Stimulated activated CD4-positive, alpha-beta T cell treated with anti-CD3 and anti-CD28 coated beads, Interleukin-4, amount 100 ng/mL, for 48 hours (primary cell): ENCODE measurements around the gene IGFL2.
A peak's percentile ranks its signal among the peaks of the same experiment; 100 is the strongest.
"Not testable (repeated sequence)": the region's sequence is repeated elsewhere in the genome, so short reads cannot be mapped to it uniquely, and the experiment has no call there.

Experiments
- DNase-seq, 2 donors: peaks; one replicate each; pipeline ENCODE4 v3.0.0-alpha.2; 2020; ENCODE audit warnings: low read depth in 2 of 2

IGFL2 gene

DNA sequence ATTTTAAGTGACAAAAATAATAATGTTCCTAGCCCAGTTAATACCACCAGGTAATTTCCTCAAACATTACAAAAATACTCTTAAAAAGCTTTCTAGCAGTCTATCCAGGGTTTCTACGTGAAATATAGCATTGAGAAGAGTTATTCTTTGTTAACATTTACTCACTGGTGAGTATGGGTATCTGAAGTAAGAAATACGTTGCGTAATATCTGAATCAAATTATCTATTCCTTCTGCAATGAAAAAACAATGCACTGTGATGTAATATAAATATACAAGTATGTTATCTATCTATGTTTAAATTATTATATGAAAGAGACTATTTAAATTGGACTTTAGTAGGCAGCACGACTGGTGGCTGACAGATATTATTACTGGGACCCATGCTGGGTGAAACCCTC, 5.7 kb upstream of the IGFL2 start:
- no peak for DNase-seq

DNA sequence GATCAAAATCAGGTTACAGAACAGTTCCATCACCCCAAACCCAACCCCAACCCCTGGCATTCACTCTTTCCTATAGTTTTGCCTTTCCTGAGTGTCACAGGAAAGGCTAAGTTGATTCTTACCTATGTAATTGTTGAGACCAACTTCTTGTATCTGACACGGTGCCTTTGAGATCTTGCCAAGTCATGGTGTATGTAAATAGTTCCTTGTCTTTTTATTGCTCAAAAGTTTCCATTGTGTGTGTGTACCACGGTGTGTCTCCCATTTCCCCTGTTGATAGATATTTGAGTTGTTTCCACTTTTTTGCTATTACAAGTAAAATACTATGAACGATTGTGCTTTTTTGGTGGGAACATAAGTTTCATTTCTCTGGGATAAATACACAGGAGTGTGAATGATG, 3.3 kb upstream of the IGFL2 start:
- DNase-seq, result no peak

DNA sequence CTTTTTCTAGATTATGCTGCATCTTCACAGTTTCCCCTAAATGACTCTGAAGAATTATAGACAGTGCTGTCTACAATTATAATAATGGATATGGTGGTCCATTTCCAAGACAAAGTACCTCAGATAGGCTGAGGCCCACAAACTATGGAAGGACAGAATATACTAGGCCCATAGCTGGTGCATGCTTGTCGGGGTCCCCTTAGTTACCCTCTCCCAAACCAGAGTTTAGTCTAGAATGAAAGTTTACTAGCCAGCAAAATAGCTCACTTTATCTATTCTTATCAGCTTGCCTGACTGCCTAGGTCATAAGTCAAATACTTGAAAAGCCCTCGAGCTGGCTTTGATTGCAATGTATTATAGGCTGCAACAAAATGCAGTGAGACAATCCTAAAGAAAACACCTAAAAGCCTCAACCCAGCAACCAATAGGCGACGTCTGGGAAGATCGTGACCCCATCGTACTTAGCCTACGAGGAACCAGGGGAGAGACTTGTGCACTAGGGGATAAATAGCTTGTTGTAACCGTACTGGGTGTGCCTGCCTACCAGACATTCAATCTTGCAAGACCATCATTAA, 785 bp upstream of the IGFL2 start:
- no peak for DNase-seq

DNA sequence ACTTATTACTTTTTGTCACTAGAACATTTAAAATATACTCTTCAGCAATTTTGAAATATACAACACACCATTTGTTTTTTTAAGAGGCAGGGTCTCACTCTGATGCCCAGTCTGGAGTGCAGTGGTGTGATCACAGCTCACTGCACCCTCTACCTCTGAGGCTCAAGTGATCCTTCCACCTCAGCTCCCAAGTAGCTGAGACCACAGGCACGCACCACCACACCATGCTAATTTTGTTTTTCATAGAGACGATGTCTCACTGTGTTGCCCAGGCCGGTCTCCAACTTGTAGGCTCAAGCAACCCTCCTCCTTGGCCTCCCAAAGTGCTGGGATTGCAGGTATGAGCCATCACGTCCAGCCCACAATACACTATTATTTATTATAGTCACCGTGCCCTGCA, 2.6 kb downstream of the IGFL2 start:
- no peak for DNase-seq

DNA sequence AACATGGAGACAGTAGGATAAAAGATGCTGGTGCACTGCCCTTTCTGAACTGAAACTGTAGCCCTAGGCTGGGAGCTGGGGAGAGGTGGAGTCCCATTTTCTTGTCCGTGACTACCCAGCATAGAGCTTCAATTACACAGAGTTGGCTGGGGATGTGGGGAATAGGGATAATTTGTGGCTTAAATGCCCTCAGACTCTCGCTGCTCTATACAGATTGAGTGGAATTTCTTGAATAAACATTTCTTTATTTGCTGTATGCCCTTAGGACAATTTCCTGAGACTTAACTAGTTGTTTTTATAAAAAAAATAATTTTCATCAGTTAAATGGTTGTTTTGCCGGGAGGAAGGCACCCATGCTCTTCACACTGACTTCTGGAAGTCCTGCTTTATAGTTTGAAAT, 7.2 kb downstream of the IGFL2 start:
- no peak for DNase-seq

DNA sequence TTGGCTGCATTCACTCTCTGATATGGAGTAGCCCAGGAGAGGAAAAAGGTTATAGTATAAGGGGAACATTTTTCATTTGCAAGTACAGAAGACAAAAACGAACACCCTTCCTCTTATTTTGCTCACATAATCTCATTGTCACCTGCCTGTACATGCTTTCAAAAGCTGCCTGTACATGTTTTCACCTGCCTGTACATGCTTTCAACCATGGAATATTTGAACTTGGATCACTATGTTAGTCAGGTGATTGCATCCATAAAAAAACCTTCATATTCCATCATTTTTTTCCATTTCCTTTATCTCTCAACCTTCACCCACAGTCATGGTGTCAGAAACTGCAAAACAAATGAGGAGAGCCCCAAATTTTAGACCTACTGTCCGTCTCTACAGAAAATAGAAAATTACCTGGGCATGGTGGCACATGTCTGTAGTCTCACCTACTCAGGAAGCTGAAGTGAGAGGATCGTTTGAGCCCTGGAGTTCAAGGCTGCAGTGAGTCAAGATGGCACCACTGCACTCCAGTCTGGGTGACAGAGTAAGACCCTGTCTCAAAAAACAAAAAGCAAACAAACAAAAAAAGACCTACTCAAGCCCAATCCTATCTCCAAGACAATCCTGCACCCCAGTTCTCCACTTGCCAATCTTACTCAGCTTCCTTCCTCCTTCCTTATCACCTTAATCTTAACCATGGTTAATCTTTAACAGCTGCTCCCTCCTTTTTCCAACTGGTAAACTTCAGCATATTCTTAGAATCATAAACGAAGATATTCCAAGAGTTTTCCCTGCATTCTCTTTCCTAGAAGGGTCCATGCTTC, 11.6 kb downstream of the IGFL2 start:
- no peak for DNase-seq

DNA sequence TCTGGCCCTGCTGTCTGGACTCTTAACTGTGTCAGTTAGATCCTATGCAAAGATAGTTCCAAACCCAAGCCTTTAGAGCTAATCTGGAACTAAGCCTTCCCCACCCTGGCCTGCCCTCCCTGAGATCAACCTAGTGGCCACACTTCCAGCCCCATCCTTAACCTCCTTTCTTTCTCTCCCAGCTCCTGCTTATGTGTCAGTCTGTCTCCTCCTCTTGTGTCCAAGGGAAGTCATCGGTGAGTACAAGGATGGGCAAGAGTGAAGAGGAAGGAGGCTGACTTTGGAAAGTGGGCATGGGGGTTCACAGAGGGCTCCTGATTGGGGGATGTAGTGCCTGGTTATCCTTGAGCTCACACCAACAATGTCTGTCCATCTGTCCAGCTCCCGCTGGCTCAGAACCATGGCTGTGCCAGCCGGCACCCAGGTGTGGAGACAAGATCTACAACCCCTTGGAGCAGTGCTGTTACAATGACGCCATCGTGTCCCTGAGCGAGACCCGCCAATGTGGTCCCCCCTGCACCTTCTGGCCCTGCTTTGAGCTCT, 12.3 kb downstream of the IGFL2 start:
- no peak for DNase-seq

DNA sequence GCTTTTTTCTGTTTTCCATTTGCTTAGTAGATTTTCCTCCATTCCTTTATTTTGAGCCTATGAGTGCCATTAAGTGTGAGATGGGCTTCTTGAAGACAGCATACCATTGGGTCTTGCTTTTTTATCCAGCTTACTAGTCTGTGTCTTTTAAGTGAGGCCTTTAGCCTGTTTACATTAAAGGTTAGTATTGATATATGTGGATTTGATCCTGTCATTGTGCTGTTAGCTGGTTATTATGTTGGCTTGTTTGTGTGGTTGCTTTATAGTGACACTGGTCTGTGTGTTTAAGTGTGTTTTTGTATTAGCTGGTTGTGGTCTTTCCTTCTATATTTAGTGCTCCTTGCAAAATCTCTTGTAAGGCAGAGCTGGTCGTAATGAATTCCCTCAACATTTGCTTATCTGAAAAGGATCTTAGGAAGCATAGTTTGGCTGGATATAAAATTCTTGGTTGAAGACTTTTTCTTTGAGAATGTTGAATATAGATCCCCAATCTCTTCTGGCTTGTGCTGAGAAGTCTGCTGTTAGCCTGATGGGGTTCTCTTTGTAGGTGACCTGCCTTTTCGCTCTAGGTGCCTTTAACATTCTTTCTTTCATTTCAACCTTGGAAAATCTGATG, 13.7 kb downstream of the IGFL2 start:
- not testable (repeated sequence) for DNase-seq

DNA sequence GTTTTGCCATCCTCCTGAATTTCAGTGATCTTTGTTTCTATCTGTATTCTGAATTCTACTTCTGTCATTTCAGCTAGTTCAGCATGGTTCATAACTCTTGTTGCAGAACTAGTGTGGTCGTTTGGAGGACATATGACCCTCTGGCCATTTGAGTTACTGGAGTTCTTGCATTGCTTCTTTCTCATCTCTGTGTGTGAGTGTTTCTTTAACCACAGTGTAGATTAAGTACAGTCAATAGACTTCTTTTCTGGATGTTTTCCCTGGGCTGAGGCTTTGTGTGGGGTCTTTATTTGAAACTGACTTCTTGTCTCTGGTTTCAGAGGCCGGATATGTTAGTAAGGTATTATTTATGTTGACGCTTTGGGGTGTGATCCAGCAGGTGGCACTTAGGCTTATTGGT, 14.7 kb downstream of the IGFL2 start:
- DNase-seq, result no peak

DNA sequence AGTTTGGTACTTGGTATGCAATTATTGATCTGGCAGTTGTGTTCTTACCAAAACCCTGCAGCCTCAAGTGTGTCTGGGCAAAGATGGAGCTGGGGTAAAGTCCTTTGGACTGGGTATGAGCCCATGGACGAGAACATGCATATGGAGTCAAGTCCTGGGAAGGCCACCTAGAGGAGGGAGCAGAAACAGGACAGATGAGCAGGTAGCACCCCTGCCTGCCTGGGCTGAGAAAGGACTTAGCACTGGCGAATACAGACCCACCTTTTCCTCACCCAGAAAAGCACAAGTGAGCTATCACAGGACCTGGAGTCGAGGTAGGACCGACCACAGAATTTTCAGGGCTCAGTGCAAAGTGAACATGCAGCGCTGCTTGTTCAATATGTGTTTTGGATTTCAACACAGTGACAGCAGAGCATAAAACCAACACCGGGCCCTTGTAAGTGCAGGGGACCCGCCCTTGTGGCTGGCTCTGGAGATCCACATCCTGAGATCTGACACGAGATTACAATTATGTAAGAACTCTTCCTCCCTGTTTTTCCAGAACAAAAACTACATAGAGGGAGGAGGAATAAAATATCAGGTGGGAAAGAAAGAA, 25.9 kb downstream of the IGFL2 start:
- no peak for DNase-seq

DNA sequence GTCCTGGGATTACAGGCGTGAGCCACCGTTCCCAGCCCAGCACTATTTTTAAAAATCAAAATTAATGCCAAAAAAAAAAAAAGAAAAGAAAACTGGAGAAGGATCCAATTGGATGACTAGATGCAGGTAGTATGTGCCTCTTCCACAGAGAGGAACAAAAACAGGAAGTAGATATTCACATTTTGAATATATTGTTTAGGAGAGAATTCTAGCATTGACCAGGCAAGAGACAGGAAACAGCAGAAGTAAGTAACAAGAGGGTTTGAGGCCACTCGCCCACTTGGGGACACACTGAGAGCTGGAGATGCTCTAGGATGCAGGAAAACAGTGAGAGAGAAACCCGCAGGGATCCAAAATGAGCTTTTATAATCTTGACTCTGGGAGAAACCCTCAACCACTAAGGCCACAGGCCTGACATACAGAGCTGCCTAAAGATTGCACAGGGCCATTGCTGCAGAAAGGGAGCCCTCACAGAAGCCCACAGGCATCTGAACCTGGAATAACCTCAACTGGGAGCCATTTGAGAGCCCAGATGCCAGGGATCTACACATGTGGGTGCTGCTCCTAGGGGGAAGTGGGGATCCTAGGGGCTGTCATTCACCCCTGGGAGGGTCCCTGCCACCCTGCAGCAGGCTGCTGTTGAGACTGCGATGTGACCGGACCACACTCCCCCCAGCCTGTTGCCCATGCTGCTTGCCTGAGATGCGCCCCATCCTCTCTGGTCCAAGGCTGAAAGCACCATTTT, 28.2 kb downstream of the IGFL2 start:
- no peak for DNase-seq

DNA sequence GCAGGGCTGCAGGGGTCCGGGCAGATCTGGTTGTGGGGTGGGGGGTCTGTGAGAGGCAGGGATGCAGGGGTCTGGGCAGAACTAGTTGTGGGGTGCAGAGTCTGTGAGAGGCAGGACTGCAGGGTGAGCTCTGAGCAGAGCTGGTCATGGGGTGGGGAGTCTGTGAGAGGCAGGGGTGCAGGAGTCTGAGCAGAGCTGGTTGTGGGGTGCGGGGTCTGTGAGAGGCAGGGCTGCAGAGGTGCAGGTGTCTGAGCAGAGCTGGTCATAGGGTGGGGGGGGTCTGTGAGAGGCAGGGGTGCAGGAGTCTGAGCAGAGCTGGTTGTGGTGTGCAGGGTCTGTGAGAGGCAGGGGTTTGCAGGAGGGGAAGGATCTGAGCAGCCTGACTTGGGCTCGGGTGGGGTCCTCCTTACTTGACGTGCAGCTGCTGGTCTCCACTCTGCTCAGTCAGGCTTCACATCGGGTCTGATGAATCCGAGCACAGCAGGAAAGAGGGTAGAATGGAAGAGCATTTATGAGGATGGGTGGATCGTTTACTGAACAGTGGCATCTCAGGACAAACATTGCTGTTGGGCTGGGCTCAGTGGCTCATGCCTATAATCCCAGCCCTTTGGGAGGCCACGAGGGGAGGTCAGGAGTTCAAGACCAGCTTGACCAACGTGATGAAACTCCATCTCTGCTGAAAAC, 31.2 kb downstream of the IGFL2 start:
- no peak for DNase-seq

DNA sequence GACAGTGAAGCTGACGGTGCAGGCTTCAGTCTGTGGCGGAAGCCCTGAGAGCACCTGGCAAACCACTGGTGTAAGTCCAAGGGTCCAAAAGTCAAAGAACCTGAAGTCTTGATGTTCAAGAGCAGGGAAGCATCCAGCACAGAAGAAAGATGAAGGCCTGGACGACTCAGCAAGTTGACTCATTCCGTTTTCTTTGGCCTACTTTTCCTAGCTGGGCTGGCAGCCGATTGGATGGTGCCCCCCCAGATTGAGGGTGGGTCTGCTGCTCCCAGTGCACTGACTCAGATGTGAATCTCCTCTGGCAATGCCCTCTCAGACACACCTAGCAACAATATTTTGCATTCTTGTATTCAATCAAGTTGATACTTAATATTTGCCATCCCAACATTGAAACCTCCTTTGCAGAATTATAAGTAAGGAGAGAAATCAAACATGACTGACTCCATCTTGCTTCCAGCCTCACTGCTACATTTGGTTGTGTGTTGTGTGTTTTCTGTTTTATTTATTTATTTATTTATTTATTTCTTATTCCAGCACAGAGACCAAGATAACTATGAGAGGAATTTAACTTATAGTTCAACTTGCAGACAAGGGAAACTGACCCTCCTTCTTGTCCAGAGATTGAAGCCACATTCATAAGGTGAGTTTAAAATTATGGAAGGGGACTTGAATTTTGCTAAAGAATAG, 32.8 kb downstream of the IGFL2 start:
- DNase-seq, result no peak

DNA sequence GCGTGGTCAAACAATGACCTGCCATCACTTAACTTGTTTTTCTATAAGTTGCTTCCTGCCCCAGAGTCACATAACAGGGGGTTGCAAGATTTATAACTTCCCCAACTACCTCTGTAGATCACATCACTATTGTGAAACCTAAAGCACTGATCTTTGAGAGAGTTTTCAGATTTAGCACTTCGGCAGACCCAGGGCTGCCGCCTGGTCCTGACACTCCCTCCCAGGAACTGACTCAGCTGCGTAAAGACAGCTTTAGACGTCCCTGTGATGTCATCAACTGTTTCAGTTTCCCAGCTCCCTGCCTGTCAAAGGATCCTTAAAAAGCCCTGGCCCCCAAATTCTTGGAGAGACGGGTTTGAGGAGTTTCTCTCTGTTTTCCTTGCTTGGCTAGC, 33.3 kb downstream of the IGFL2 start:
- DNase-seq, result peak in 1 of 2 donors; percentile 3

DNA sequence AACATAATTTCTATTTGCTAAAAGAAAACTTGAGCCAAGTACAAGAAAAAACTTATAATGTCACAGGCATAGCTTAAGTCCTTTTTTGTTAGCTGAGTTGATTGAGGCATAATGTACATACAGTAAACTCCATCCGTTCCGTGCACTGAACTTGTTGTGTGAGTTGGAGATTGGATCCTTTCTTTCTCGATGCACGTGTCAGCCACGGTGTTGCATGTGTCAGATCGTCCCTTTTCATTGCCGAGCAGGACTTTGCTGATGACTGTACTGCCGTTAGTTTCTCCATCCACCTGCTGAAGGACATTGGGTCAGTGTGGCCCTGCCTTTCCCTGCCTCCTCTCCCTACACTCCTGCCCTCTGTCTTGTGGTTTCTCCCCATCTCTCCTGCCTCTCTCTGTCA, 34.4 kb downstream of the IGFL2 start:
- DNase-seq, result no peak

DNA sequence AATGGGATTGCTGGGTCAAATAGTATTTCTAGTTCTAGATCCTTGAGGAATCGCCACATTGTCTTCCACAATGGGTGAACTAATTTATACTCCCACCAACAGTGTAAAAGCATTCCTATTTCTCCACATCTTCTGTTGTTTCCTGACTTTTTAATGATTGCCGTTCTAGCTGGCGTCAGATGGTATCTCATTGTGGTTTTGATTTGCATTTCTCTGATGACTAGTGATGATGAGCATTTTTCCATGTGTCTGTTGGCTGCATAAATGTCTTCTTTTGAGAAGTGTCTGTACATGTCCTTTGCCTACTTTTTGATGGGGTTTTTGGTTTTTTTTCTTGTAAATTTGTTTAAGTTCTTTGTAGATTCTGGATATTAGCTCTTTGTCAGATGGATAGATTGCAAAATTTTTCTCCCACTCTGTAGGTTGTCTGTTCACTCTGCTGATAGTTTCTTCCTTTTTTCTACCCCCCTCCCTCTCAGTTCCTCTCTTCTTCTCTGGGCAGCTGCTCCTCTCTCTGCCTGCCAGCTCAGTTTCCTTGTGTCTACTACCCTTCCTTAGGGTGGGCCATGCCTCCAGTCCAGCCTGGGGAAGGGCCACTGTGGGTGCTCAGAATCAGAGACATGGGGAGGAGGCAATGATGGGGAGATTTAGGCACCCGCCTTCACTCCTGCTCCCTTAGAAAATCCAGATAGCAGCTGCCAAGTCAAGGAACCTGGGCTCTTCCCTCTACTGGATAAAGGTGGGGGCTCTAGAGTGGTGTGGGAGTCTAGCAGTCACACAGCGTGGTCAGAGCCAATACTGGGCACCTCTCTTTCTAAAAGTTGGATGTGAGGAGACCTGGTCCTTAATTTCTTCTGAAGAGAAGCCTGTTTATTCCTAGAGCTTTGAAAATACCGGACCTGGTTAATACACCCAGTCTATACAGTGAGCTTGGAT, 37.0 kb downstream of the IGFL2 start:
- DNase-seq, result not testable (repeated sequence)

DNA sequence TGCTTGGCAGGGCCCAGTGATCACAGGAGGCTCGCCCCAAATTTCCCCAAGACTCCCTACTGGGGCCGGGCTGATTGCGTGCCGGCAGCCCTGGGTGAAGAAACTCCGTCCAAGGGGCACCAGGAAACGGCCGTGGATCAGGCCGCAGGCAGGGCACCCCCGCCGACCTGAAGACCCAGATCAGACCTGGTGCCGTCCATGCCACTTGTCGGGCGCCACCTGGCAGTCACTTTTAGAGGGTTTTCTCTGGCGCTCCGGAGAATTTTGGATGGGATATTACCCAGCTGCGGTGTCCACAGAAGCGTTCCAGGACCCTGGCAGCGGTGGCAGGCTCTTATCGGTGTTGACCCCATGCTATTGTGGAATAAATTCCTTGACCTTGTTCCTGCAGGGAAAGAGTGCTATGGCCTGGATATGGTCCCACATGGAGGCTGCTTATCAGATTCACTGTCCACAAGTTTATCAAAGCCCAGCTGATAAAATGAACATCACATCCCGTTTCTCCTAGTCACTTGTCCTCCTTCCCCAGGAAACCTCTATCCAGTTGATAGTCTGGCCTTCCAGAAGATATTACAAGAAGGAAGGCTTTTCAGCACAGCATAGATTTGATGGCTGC, 38.2 kb downstream of the IGFL2 start:
- DNase-seq, result no peak

DNA sequence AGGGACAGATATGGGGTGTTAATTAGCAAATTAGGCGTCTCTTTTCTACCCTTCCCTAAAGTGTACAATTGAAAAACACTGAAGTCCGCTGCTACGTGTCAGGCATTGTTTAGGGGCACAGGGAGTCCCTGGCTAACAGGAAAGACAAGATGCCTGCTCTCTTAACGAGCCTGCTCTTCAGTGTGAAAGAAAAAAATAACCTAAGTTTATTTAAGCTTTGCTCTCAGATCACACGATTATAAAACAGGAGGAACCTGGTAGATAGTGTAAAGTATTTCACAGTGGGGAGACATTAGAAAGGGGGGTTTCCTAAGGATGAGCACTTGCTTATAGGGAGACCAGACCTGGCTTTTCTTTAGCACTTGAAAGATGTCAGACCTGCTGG, 38.7 kb downstream of the IGFL2 start:
- DNase-seq, result no peak
